Measurements from ENCODE around the gene LAGE3.

DNA sequence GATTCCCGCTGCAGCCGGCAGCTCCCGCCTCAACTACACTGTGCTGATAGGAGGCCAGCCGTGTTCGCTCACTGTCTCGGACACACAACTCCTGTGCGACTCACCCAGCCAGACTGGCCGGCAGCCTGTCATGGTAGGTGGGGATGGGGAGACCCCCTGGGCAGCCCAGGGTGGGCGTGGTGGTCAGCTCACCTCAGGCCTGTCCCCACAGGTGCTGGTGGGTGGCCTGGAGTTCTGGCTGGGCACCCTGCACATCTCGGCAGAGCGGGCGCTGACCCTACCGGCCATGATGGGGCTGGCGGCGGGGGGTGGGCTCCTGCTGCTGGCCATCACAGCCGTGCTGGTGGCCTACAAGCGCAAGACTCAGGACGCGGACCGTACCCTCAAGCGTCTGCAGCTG is 11.5 kb downstream of the LAGE3 start:
- TF ChIP-seq, protein P1, sequence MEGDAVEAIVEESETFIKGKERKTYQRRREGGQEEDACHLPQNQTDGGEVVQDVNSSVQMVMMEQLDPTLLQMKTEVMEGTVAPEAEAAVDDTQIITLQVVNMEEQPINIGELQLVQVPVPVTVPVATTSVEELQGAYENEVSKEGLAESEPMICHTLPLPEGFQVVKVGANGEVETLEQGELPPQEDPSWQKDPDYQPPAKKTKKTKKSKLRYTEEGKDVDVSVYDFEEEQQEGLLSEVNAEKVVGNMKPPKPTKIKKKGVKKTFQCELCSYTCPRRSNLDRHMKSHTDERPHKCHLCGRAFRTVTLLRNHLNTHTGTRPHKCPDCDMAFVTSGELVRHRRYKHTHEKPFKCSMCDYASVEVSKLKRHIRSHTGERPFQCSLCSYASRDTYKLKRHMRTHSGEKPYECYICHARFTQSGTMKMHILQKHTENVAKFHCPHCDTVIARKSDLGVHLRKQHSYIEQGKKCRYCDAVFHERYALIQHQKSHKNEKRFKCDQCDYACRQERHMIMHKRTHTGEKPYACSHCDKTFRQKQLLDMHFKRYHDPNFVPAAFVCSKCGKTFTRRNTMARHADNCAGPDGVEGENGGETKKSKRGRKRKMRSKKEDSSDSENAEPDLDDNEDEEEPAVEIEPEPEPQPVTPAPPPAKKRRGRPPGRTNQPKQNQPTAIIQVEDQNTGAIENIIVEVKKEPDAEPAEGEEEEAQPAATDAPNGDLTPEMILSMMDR (IDR thresholded peaks at IDR 0.05): no peak
- no peak for TF ChIP-seq POLR2A (IDR thresholded peaks at IDR 0.05)
- TF ChIP-seq POLR2AphosphoS5 (IDR thresholded peaks at IDR 0.05; ENCODE audit: insufficient read depth in 1 of 2, low read depth in 1 of 2): no peak
